ENCODE measurements around the gene PBX1.

PBX1 gene

DNA sequence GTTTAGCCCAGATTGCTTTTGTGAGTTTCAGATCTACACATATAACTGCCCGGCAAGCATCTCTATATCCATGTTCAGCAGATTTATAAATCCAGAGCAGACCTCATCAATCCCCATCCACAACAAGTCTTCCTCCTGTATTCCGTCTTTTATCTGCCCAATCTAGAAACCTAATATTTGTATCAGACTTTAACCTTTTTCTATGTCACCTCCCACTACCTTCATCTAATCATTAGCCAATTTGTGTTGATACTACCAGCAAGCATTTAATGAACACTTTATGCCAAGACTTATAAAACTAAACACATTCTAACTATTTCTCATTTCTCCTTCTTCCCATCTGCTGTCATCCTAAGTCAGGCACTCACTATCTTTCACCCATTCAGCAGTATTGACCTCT is 135.5 kb downstream of the PBX1 start:
- DNase-seq (ENCODE audit: low read depth in 2 of 3, low spot score in 2 of 3) = no peak

- no peak for DNase-seq (ENCODE audit: low read depth in 2 of 3, low spot score in 2 of 3)
These were observed 137.1 kb downstream of the PBX1 start for GRCh38 chr1:164695956-164696665.

DNA sequence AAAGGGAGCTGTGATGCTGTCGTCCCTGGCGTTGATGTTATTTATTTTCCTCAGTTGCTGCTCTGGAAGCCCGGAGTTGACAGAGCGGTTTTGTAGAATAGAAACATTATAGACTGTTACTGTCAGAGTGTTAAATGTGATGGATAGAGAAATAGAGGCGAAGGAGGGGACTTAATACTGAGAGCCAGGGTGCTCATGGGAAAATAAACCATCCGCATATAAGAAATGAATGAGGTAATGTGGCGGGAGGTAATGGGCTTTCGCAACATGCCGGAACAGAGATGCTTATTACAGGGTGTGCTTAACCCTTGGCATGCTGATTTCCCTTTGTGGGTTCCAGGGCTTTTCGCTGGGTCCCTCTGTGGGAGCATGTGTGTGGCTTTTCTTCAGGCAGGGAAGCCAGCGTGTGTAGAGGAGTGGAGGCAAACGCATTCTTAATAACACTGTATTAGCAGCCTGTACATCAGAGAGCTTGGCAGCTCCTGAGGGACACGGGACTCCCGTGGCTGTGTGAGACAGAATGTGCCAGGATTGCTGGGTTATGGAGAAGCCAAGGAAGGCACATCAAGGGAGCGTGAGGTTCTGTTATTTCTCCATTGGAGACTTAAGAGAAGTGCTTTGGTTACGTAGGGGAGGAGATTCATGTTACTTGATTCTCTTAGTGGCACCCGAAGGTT is 141.0 kb downstream of the PBX1 start:
- DNase-seq (ENCODE audit: low read depth in 2 of 3, low spot score in 2 of 3) = no peak

DNA sequence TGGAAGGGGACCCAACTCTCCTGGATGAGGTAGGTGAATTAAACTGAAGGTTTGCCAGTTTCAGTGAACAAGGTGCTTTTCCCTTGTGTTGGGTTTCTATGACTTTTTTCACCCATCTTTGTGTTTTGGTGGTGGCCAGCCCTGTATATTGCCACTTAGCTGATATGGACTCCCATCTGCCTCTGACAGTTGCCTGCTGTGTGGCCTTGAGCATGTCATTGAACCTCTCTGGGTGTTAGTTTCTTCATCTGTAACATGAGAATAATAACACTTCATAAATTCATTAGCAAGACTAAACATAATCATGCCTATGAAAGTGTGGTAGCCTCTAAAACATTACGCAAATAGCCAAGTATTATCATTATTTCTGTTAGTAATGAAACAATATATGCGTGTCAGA is 141.7 kb downstream of the PBX1 start:
- no peak for DNase-seq (ENCODE audit: low read depth in 2 of 3, low spot score in 2 of 3)

DNA sequence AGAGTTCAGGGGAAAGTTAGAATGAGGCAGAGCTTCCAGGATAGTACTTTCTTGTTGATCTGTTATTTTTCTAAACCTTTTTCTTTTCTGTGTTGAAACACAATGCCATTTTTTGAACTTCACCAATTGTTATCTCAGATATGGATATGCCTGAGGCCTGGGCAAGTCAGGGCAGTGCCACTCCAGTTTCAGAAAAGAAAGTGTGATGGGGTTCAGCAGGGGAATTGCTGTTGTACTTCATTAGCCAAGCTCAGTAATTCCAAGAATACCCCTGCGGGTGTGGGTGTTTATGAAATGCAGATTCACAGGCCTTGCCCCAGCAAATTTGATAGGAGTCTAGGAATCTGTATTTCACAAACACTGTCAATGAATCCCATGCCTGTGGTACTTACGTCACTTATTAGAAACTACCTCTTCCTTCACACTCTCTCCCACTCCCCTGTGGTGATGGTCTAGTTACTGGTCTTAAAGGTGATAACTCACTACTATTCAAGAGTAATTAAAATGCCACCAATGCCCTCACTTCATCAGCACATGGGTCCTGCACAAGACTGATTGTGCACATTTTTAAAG is 142.3 kb downstream of the PBX1 start:
- no peak for DNase-seq (ENCODE audit: low read depth in 2 of 3, low spot score in 2 of 3)

DNA sequence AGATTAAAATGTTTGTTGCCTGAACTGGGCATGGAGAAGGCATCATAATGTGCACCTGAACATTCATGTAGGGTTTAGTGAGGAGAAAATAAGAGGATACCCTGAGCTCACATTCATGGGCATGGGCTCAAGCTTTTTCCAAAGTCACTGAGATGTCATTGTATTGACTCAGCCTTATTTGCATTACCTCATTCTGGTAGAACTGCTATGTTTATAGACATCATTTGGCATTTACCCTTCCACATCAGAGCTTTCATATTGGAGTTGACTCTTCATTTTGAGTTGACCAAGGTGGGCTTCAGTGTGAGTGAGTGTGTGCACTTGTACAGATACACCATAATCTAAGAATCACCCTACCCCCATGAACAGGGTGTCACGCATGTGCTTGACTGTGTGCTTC is 143.2 kb downstream of the PBX1 start:
- no peak for DNase-seq (ENCODE audit: low read depth in 2 of 3, low spot score in 2 of 3)

- DNase-seq (ENCODE audit: low read depth in 2 of 3, low spot score in 2 of 3) = no peak
These were observed 143.7 kb downstream of the PBX1 start for GRCh38 chr1:164702664-164703063.

GRCh38 chr1:164703463-164703862 is 144.5 kb downstream of the PBX1 start:
- no peak for DNase-seq (ENCODE audit: low read depth in 2 of 3, low spot score in 2 of 3)

DNA sequence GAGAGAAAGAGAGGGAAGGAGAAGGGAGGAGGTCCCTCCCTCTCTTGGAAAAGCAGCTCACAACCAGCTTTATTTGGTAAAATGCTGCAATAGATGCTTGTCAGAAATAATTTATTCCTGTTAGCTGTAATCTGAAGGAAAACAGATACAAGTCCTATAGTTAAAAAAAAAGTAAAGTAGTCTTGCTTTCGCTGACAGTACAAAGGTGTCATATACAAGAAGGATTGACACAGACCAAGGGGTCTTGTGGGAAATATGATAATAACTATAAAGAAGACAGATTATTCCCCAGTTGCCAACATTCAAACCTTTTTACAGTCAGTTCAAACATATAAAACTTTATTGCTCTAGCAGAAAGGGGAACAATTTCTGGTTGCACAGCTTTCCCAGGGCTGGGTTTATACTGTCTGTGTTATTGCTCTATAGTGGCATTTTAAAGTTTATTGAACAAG is 145.0 kb downstream of the PBX1 start:
- no peak for DNase-seq (ENCODE audit: low read depth in 2 of 3, low spot score in 2 of 3)

DNA sequence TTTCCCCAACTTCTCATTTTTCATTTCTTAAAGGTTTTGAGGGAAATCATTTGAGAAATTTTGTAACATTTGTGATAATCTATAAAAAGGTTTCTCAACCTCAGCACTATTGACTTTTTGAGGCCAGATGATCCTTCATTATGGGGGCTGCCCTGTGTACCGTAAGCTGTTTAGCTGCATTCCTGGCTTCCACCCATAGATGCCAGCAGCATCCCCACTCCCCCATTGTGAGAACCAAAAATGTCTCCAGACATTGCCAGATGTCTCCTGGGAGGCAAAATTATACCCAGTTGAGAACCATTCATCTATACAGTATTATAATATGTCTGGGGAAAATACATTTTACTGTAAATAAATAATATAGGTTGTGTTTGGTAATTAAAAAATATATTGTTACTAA is 146.0 kb downstream of the PBX1 start:
- DNase-seq (ENCODE audit: low read depth in 2 of 3, low spot score in 2 of 3) = no peak

- DNase-seq (ENCODE audit: low read depth in 2 of 3, low spot score in 2 of 3) = no peak
These were observed 147.6 kb downstream of the PBX1 start for GRCh38 chr1:164706606-164706987.

DNA sequence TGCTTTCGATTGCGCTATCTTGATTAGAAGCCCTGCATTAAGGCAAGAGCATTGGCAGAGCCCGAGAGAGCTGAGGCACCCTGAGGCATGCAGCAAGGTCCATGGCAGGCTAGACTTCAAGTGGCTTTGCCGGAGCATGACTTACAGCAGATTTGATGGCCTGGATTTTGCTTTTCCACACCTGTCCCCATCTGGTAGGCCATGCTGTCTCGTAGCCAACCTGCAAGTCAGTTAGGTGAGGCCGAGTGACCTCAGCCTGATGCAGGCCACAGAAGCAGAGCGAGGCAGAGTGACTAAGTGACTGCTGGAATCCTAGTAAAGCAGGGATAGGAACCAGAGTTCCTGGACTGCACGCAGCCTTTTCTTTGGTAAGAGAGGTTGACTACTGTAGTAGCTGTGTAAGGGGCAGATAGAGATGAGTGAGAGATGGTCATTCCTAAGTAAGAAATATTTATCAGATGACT is 148.9 kb downstream of the PBX1 start:
- no peak for DNase-seq (ENCODE audit: low read depth in 2 of 3, low spot score in 2 of 3)

DNA sequence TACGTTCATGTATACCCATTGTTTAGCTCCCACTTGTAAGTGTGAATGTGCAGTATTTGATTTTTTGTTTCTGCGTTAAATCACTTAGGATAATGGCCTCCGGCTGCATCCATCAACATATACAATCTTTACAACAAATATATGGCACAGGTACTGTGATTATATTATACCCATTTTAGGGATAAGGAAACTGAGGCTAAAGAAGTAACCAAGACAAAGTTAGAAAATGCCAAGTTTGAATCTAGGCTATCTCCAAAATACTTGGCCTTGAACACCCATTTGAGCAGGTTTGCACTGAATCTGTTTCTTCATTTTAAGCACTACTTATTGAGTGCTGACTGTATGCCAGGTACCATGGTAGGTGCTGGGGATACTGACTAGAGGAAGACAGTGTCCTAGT is 149.6 kb downstream of the PBX1 start:
- DNase-seq (ENCODE audit: low read depth in 2 of 3, low spot score in 2 of 3) = no peak

DNA sequence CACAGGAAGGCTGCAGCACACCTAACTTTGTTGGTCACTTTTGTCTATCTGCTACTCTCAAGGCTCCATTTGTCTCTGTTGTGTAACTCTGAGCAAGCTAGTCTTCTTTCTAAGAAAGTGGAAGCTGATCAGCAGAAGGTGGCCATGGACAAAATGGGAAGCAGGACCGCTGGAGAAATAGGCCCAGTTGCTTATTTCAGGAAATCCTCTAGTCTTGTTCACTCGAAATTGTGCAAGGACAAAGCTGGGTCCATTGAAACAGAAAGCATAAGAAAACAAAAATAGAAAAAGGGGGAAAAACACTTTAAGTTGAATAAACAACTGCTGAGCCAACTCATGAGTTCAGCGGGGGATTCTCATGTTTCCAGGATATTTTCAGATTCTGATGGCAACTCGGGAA is 150.1 kb downstream of the PBX1 start:
- DNase-seq (ENCODE audit: low read depth in 2 of 3, low spot score in 2 of 3) = no peak

- no peak for DNase-seq (ENCODE audit: low read depth in 2 of 3, low spot score in 2 of 3)
These were observed 150.7 kb downstream of the PBX1 start for GRCh38 chr1:164709541-164710278.

DNA sequence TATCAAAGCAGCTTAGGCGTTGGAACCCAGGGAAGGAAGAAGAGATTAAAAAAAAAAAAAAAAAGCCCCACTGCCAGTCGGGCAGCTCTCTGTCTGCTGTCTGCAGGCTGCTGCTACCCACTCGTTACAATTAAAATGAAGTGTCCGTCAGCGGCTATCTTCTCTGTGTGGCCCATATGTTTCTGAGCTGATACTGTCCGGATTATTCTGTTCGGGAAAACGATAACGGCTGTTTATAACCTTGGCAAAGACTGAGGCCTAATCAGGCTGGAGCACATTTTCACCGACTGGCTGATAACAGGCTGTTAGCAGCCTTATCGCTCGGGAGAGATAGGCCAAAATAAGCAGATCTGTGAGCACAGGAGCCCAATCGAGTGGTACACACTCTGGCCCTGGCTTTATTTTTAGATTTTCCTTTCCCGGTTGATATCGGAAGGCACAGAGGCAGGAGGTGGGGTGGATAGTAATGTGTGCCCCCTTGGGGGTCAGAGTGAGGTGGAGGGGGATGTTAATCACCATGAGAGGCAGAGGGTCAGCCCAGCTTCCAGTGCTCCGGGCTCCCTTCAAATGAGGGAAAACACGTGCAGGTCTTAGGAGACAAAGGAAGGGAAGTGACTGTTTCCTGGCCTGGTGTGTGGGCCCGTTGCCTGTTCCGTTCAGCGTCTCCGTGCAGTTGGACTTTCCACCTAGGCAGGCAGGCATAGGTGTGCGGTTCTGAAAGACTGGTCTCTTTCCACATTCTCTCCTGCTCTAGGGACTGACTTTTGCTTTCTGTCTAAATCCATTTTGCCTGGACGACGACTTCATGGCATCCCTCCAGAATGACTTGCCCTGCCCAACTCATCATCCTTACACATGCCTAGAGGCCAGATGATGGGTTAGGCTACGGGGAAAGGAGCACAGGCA is 153.4 kb downstream of the PBX1 start:
- DNase-seq (ENCODE audit: low read depth in 2 of 3, low spot score in 2 of 3) = no peak

DNA sequence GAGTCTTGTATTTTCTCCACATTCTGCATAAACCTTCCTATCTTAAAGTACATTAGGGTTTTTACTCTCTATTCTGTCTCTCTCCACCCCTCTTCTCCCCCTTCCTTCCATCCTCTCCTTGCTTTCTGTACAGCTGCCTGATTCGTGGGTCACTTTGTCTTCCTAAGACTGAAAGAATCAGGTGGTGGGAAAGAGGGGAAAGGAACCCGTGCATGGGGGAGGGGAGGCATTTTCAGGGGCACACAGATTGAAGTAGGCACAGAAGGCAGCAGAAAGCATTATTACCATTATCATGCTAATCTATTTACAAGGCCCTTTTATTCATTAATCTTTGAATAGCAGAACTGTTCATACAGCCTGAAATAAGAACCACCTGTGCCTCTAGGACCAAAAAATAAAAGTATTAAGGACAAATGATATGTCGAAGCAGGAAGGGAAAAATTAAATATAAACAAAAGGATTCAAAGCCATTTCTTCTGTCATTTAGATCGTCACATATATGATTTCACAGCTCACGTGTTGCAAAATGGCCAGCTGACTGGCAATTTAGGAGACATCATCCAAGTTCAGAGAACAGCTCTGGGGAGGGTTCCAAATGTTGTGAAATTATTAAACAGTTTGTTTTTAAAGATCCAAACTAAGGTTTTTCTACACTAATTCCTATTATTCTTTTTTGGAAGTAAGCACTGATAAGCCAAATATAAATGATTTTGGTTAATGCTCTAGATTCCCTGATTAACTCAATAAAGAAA is 154.6 kb downstream of the PBX1 start:
- DNase-seq (ENCODE audit: low read depth in 2 of 3, low spot score in 2 of 3) = no peak

GRCh38 chr1:164716992-164717703 is 158.2 kb downstream of the PBX1 start:
- DNase-seq (ENCODE audit: low read depth in 2 of 3, low spot score in 2 of 3) = no peak

DNA sequence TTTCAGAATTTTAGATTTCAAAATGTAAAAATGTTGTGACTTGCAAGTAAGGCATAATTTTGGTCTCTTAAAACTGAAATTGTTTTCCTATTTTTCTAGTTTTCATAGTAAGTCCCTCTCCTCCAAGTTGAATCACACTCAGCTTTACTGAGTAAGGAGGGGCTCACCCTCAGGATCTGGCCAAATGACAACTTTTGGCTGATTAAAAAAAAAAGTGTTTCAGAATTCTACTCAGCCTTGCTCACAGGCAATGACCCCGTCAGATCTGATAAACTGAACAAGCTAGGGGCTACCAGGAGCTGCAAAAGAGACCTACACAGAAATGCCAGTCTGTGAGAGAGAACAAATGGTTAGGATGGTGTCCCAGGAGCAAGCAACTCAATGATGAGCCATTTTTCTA is 159.8 kb downstream of the PBX1 start:
- DNase-seq (ENCODE audit: low read depth in 2 of 3, low spot score in 2 of 3) = no peak
